Measurements from ENCODE around the gene AK8.

GRCh38 chr9:132866898-132867297 lies 11.2 kb downstream of the AK8 start:
- TF ChIP-seq SP1 (IDR thresholded peaks at IDR 0.05) (no peak), FOXK2 (IDR thresholded peaks at IDR 0.05) (no peak), NFRKB (IDR thresholded peaks at IDR 0.05) (no peak), FOXA1 (IDR thresholded peaks at IDR 0.05) (no peak), HDGF (IDR thresholded peaks at IDR 0.05; ENCODE audit: borderline replicate concordance) (no peak), SUZ12 (IDR thresholded peaks at IDR 0.05) (no peak), TARDBP (IDR thresholded peaks at IDR 0.05) (no peak), LEF1 (IDR thresholded peaks at IDR 0.05; ENCODE audit: borderline replicate concordance) (no peak), ELF4 (IDR thresholded peaks at IDR 0.05) (no peak), CTBP1 (IDR thresholded peaks at IDR 0.05; ENCODE audit: borderline replicate concordance) (no peak), ARNT (IDR thresholded peaks at IDR 0.05) (no peak), BHLHE40 (IDR thresholded peaks at IDR 0.05; ENCODE audit: borderline replicate concordance) (no peak)
